NCI-H748 (cell line): ENCODE measurements around the gene RPSA.
"Not testable (repeated sequence)": the region's sequence is repeated elsewhere in the genome, so short reads cannot be mapped to it uniquely, and the experiment has no call there.

Source experiments
- DNase-seq: peaks from one replicate; lab custom pipeline; 2025; ENCODE audit not compliant: unreplicated experiment; lab: John Stamatoyannopoulos, UW

RPSA gene

GRCh38 chr3:39454591-39455217, 48.2 kb downstream of the RPSA start:
- no peak for DNase-seq

GRCh38 chr3:39456159-39456558, 49.6 kb downstream of the RPSA start:
- no peak for DNase-seq

DNA sequence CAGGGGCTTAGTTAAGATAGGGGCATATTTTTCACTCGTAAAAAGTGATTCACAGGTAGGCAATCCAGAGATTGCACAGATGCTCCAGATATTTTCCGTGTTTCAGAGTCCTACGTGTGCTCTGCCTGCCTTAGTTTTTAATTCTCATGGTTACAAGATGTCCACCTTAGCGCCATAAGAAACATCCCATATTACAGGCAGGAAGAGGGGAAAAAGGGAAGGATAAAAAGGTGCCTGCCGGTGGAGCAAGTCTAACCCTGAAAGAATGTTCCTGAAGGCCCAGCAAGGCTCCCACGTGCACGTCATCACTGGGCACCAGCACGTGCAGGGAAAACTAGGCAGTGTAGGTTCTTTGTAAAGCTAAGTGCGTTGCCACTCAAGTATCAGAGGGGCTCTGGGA, 50.8 kb downstream of the RPSA start:
- DNase-seq = no peak

DNA sequence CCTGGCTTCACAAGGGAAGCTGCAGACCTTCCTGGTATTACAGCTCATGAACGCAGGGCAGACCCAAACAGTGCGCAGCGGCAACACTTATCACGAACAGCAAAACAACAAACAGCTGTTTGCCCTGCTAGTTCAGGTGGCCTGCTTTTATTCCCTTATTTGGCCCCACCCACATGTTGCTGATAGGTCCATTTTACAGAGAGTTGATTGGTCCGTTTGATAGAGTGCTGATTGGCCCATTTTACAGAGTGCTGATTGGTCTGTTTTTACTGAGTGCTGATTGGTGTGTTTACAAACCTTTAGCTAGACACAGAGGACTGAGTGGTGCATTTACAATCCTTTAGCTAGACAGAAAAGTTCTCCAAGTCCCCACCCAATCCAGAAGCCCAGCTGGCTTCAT, 52.1 kb downstream of the RPSA start:
- not testable (repeated sequence) for DNase-seq

DNA sequence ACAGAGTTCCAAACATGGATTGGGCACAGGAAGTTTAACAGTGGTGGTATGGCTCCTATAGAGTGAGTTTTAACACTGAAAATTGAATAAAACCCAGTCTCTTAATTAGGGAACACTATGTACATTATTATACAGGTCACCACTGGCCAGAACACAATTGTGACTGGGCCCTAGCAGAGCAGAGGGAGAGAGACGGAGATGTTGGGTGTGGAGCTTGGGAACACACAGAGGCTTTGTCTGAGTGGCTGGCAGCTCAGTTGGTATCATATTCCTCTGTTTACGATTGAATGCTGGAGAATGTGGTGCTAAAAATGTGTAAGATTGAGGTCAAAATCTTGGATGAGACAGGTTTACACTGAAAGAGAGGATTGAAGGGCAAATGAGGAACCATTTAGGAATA, 54.2 kb downstream of the RPSA start:
- DNase-seq = no peak
